ENCODE data around the gene IFNL2. TPM values are rescaled to one million over a fixed set of nuclear protein-coding genes. Genes with fewer than 3 reads are reported as not detected.
A peak's percentile ranks its signal among the peaks of the same experiment; 100 is the strongest.
"Not testable (repeated sequence)": the region's sequence is repeated elsewhere in the genome, so short reads cannot be mapped to it uniquely, and the experiment has no call there.

Gene IFNL2
- total RNA-seq, 2 experiments from 2014 or later, result not detected

DNA sequence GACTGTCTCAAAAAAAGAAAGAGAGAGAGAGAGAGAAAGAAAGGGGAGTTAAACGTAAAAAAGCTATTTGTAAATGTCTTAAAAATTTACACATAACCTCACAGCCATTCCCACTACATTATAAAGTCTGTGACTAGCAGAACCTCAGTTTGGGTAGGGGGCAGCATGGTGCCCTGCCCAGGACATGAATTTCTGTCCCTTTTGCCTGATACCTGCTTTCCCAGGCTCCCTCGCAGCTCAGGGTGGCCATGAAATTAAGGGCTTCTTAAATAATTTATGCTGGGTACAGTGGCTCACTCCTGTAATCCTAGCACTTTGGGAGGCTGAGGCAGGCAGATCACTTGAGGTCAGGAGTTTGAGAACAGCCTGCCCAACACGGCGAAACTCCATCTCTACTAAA, 32.8 kb downstream of the IFNL2 start:
- H3K27ac Mint-ChIP-seq, result peak overlapping the region; percentile 43
- CTCF ChIA-PET, result interaction anchor here (1.4 kb wide), 1 partner anchor 35 kb away, joined by 3 read pairs; the partner anchor contains the start of gene GMFG
- peaks cover 59% of the 10 kb centered on the region for H3K4me1 Mint-ChIP-seq (ENCODE audit: low read depth)
- POLR2A ChIA-PET, result no interaction called here
- H3K27me3 Mint-ChIP-seq (ENCODE audit: low read depth), result peaks cover 13% of the 10 kb centered on the region
- H3K4me3 Mint-ChIP-seq, result no peak overlapping the region
- no peak for DNase-seq
- H3K9me3 Mint-ChIP-seq (ENCODE audit: insufficient read depth), result no peaks in the 10 kb centered on the region
- H3K36me3 Mint-ChIP-seq (ENCODE audit: low read depth), result no peaks in the 10 kb centered on the region
- ATAC-seq, result no peak

DNA sequence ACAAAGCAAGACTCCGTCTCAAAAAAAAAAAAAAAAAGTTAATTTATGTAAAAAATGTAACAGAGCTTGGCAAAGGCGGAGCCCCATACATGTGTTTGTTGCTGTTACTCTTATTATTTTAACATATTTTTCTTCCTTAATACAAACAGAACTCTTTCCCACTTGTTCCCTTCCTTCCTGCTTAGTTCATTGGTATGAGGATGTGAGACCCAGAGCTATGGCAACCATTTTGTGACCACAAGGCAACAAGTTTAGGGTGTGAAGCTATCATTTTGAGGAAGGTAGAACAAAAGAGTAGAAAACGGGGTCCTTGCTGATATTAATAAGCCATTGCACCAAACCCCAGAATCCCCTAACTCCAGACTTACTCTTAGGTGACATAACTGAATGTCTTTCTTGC, 33.4 kb downstream of the IFNL2 start:
- POLR2A ChIA-PET, result no interaction called here
- CTCF ChIA-PET, result interaction anchor here (1.4 kb wide), 1 partner anchor 34 kb away, joined by 3 read pairs; the partner anchor contains the start of gene GMFG
- DNase-seq (no peak), ATAC-seq (no peak)
- Mint-ChIP-seq H3K9me3 (ENCODE audit: insufficient read depth) (no peaks in the 10 kb centered on the region), H3K36me3 (ENCODE audit: low read depth) (peaks cover under 1% of the 10 kb centered on the region), H3K4me1 (ENCODE audit: low read depth) (peaks cover 54% of the 10 kb centered on the region), H3K27me3 (ENCODE audit: low read depth) (peaks cover 13% of the 10 kb centered on the region), H3K4me3 (no peak overlapping the region), H3K27ac (no peak overlapping the region)

DNA sequence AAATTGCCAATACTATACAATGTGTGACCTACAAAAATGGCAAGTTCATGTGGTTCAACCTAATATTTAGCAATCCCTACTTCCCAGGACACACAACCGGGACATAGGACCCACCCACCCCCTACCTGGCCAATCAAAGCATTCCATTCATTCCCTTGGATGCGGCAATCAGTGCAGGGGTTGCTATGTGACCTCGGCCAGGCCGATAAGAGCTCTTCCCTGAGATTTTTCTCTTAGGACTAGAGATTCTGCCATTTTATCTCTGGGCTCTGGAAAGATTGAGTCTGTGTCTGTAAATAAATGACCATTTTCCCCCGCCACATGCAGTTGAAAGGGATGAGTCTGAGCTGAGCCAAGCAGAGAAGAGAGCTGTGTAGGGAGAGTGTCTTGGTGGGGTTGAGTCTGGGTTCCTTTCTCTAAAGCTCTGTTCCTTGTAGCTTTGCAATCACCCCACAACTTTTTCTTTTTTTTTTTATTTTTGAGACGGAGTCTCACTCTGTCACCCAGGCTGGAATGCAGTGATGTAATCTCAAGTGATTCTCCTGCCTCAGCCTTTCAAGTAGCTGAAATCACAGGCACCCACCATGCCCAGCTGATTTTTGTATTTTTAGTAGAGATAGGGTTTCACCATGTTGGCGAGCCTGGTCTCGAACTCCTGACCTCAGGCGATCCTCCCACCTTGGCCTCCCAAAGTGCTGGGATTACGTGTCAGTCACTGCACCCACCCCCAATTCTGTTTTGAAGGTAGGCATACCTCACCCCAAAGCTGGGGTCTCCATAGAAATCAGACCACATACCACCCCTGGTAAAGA, 35.4 kb downstream of the IFNL2 start:
- ATAC-seq (no peak), DNase-seq (no peak)
- POLR2A ChIA-PET, result no interaction called here
- Mint-ChIP-seq H3K27me3 (ENCODE audit: low read depth) (peaks cover 9% of the 10 kb centered on the region), H3K27ac (no peak overlapping the region), H3K4me1 (ENCODE audit: low read depth) (peaks cover 36% of the 10 kb centered on the region), H3K4me3 (no peak overlapping the region), H3K36me3 (ENCODE audit: low read depth) (peaks cover 7% of the 10 kb centered on the region), H3K9me3 (ENCODE audit: insufficient read depth) (no peaks in the 10 kb centered on the region)
- CTCF ChIA-PET, result no interaction called here

DNA sequence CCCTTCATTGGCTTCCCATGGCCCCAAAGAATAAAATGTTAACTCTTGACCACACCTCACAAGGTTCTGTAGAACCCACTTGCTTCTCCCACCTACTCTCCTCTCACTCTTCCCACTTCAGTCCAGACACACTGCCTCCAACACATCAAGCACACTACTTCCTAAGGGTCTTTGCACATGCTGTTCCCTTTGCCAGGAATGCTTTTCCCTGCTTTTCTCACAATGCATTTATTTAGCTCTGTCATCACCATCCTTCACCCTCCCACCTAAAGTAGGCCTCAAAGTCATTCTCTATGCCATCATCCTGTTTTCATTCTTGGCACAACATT, 36.0 kb downstream of the IFNL2 start:
- Mint-ChIP-seq H3K4me1 (ENCODE audit: low read depth) (peaks cover 35% of the 10 kb centered on the region), H3K9me3 (ENCODE audit: insufficient read depth) (no peaks in the 10 kb centered on the region), H3K36me3 (ENCODE audit: low read depth) (peaks cover 12% of the 10 kb centered on the region), H3K27ac (no peak overlapping the region), H3K27me3 (ENCODE audit: low read depth) (peaks cover 9% of the 10 kb centered on the region), H3K4me3 (no peak overlapping the region)
- ATAC-seq (no peak), DNase-seq (no peak)
- ChIA-PET POLR2A (no interaction called here), CTCF (no interaction called here)

DNA sequence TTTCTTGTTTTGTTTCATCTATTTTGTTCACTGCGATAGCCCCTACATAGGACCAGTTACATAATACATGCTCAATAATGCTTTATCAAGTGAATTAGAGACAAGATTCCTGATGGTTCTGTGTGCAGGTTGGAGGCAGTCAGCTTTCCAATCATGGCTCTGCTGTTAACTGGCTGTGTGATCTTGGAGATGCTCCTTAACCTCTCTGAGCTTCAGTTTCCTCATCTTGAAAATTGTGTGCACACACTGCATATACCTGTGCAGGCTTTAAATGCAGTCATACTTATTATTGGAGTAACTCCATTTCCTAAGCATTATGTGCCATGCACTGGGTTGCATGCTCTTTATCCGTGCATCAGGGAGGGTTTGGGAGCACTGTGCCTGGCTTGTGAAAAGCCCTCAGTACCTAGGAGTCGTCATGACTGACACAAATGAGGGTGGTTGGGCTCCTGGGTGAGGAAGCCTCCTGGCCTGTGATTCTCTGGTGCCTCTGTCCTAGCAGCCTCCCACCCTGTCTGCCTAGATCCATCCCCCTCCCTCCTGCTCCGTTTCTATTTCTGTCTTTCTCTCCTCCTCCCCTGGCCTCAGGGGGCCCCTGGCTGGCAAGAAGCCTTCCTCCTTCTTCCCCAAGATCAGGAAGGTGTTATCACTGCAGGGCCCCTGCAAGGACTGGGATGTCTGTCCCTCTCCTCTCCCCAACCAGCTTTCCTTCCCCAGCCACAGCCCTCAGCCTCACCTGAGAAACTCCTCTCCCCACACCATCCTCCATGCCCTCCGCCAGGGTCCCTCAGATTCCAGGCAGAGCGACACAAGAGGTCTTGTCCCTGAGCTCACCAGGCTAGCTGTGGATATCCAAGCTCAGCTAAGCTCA, 36.7 kb downstream of the IFNL2 start:
- POLR2A ChIA-PET, result no interaction called here
- no peak overlapping the region for H3K27ac Mint-ChIP-seq
- CTCF ChIA-PET, result no interaction called here
- H3K36me3 Mint-ChIP-seq (ENCODE audit: low read depth), result peaks cover 17% of the 10 kb centered on the region
- no peak overlapping the region for H3K4me3 Mint-ChIP-seq
- DNase-seq (no peak), ATAC-seq (no peak)
- H3K4me1 Mint-ChIP-seq (ENCODE audit: low read depth), result peaks cover 30% of the 10 kb centered on the region
- peaks cover 9% of the 10 kb centered on the region for H3K27me3 Mint-ChIP-seq (ENCODE audit: low read depth)
- H3K9me3 Mint-ChIP-seq (ENCODE audit: insufficient read depth), result no peaks in the 10 kb centered on the region

DNA sequence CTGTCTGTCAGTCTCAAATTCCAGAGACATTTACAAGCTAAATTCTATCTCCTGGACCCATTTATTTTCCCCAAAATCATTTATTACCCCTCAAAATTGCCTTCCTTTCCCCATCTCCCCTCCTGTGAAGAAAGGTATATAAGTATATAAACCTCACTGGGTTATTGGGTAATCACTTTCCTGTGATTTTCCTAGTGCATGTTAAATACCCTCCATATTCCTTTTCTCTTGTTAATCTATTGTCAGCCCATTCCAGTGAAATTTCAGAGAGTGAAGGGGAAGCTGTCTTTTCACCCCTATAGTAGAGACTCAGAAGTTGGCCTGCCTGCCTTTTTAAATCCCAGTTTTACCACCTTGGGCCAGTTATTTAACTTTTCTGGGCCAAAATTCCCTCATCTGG, 37.9 kb downstream of the IFNL2 start:
- Mint-ChIP-seq H3K9me3 (ENCODE audit: insufficient read depth) (no peaks in the 10 kb centered on the region), H3K4me3 (no peak overlapping the region), H3K27ac (no peak overlapping the region), H3K27me3 (ENCODE audit: low read depth) (peaks cover 7% of the 10 kb centered on the region), H3K4me1 (ENCODE audit: low read depth) (peaks cover 28% of the 10 kb centered on the region), H3K36me3 (ENCODE audit: low read depth) (peaks cover 23% of the 10 kb centered on the region)
- no peak for DNase-seq
- POLR2A ChIA-PET, result no interaction called here
- ATAC-seq, result no peak
- CTCF ChIA-PET, result no interaction called here

DNA sequence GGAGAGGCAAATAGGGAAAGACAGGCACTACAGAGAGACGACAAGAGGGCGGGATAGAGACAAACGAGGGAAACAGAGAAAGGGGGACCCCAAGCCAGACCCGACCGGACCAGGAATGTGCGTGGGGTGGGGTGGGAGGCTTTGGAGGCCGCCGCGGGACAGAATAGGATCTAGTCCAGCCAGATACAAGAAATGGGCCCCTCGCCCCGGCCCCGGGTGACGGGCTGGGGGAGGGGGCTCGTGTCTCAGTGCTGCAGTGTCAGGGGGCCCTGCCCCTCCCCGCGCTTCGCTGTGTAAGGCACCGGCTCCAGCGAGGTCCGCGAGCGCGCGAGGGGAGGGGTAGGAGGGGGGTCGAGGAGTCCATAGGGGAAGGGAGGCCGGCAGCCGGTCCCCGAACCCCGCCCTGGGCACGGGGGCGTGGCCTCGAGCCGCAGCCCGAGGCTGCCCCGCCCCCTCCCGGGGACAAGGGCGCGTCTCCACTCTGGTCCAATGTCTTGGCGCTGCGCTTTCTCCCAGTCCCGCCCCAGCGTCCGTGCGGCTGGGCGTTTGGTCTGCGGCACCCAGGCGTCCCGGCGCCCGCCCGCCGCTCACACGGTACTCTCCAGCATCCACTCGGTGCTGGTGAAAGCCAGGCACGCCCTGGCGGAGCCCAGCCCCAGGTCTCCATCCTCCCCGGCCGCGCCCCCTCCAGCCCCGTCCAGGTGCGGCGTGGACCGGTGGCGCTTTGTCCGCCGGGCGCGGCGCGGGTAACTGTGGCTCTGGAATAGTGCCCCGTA, 39.0 kb downstream of the IFNL2 start:
- no peak for ATAC-seq
- H3K4me1 Mint-ChIP-seq (ENCODE audit: low read depth), result peaks cover 23% of the 10 kb centered on the region
- peaks cover 31% of the 10 kb centered on the region for H3K36me3 Mint-ChIP-seq (ENCODE audit: low read depth)
- ChIA-PET CTCF (no interaction called here), POLR2A (no interaction called here)
- H3K27me3 Mint-ChIP-seq (ENCODE audit: low read depth), result peaks cover 7% of the 10 kb centered on the region
- H3K4me3 Mint-ChIP-seq, result no peak overlapping the region
- H3K27ac Mint-ChIP-seq, result no peak overlapping the region
- DNase-seq, result no peak
- no peaks in the 10 kb centered on the region for H3K9me3 Mint-ChIP-seq (ENCODE audit: insufficient read depth)

DNA sequence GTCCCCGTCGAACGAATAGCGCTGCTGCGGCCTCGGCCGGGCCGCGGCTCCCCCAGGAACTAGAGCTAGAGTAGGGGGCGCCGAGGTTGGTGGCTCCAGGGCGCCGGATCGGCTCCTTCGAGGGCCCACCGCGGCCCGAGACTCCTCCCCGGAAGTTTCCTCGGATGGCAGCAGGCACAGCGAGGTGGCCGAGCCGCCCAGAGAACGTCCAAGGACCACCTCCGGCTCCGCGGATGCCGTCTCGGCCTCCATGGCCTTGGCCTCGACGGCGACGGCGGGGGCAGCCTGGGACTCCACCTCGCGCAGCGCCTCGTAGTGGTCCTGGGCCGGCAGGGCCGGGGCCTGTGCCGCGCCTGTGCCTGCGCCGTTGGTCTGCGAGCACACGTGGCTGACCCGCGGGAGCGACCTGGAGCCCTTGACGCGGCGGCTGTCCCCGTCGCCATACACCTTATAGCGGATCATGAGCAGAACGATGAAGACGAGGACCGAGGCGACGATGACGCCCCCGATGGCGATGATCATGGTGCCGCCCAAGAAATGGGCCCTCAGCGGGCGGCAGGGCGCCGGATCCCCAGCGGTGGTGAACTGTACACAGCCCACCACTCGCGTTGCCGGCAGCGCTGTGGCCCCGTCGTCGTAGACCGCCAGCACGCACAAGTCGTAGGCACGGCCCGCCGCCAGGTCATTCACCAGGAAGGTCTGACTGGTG, 39.8 kb downstream of the IFNL2 start:
- no peak overlapping the region for H3K4me3 Mint-ChIP-seq
- CTCF ChIA-PET, result no interaction called here
- peaks cover 35% of the 10 kb centered on the region for H3K36me3 Mint-ChIP-seq (ENCODE audit: low read depth)
- no peaks in the 10 kb centered on the region for H3K9me3 Mint-ChIP-seq (ENCODE audit: insufficient read depth)
- H3K27ac Mint-ChIP-seq, result no peak overlapping the region
- H3K4me1 Mint-ChIP-seq (ENCODE audit: low read depth), result peaks cover 23% of the 10 kb centered on the region
- no peak for ATAC-seq
- no peak for DNase-seq
- POLR2A ChIA-PET, result no interaction called here
- H3K27me3 Mint-ChIP-seq (ENCODE audit: low read depth), result peaks cover 7% of the 10 kb centered on the region

DNA sequence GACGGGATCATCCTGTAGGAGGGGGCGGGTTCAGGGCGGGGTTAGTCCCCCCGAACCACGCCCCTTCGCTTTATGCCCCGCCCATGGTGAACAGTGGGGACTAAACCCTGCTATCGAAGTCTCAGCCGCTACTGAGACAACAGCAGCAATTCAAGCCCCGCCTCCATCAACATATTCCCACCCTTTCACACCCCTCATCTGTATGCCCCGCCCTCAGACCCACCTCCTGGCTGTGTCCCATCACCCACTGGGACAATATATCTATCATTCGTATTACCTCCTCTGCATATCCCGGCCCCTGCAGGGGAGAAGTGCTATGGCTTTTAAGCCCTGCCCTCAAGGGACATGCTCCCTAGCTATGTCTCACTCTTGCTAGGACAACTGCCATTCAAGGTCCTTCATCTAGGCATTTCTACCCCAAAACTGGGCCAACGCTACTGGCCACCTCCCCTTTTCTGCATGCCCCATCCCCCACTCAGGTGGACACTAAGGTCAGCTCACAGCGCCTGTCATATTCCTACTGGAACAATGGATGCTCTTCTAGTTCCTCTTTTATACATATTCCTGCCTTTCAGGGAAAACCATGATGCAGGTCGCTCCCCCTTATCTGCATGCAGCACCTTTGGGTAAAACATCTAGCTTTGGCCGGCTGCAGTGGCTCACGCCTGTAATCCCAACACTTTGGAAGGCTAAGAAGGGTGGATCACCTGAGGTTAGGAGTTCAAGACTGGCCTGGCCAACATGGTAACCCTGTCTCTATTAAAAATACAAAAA, 40.5 kb downstream of the IFNL2 start:
- H3K4me3 Mint-ChIP-seq, result no peak overlapping the region
- H3K36me3 Mint-ChIP-seq (ENCODE audit: low read depth), result peaks cover 39% of the 10 kb centered on the region
- no peaks in the 10 kb centered on the region for H3K9me3 Mint-ChIP-seq (ENCODE audit: insufficient read depth)
- ChIA-PET POLR2A (no interaction called here), CTCF (no interaction called here)
- ATAC-seq, result no peak
- DNase-seq, result no peak
- peaks cover 7% of the 10 kb centered on the region for H3K27me3 Mint-ChIP-seq (ENCODE audit: low read depth)
- H3K4me1 Mint-ChIP-seq (ENCODE audit: low read depth), result peaks cover 23% of the 10 kb centered on the region
- no peak overlapping the region for H3K27ac Mint-ChIP-seq

DNA sequence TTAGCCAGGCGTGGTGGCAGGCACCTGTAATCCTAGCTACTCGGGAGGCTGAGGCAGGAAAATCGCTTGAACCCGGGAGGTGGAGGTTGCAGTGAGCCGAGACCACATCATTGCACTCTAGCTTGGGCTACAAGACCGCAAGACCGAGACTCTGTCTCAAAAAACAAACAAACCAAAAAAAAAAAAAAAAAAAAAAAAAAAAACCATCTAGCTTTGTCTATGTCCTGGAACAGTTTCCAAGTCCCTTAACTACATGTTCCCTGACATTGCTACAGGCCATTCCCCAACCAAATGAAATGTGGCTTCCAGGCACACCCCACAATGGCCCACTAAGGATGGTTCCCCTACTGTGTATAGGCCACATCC, 41.1 kb downstream of the IFNL2 start:
- H3K27me3 Mint-ChIP-seq (ENCODE audit: low read depth); POLR2A ChIA-PET; H3K27ac Mint-ChIP-seq; ATAC-seq; DNase-seq; H3K9me3 Mint-ChIP-seq (ENCODE audit: insufficient read depth); H3K4me3 Mint-ChIP-seq; CTCF ChIA-PET: not testable (repeated sequence)
- Mint-ChIP-seq H3K4me1 (ENCODE audit: low read depth) (peaks cover 23% of the 10 kb centered on the region), H3K36me3 (ENCODE audit: low read depth) (peaks cover 41% of the 10 kb centered on the region)

All from activated CD8-positive, alpha-beta T cell treated with anti-CD3 and anti-CD28 coated beads, Interleukin-2, amount 10 ng/mL, durations not matched to agents 7 days and 5 days (primary cell).